HG02623 (cell line): ENCODE measurements around the gene BCKDHA.
A peak's percentile ranks its signal among the peaks of the same experiment; 100 is the strongest.
"Not testable (repeated sequence)": the region's sequence is repeated elsewhere in the genome, so short reads cannot be mapped to it uniquely, and the experiment has no call there.

Experiments
- ATAC-seq: cut with Tn5 transposase; IDR thresholded peaks from one replicate; pipeline ENCODE4 v1.9.1; 2021; ENCODE audit warnings: moderate library complexity; ENCODE audit not compliant: unreplicated experiment

BCKDHA gene

DNA sequence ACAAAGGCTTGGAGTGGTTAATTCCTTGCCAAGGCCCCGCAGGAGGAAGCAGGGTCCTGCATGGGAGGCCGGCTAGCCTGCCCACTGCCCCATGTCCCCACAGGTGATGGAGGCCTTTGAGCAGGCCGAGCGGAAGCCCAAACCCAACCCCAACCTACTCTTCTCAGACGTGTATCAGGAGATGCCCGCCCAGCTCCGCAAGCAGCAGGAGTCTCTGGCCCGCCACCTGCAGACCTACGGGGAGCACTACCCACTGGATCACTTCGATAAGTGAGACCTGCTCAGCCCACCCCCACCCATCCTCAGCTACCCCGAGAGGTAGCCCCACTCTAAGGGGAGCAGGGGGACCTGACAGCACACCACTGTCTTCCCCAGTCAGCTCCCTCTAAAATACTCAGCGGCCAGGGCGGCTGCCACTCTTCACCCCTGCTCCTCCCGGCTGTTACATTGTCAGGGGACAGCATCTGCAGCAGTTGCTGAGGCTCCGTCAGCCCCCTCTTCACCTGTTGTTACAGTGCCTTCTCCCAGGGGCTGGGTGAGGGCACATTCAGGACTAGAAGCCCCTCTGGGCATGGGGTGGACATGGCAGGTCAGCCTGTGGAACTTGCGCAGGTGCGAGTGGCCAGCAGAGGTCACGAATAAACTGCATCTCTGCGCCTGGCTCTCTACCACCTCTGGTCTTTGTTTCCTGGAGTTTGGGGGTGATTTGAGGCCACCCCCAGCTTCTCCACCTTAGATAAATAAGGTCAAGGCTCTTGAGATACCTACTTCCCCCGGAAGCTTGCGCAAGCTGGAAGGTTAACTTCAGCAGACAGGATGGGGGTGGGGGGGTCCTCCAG lies 26.9 kb downstream of the BCKDHA start:
- no peak for ATAC-seq

DNA sequence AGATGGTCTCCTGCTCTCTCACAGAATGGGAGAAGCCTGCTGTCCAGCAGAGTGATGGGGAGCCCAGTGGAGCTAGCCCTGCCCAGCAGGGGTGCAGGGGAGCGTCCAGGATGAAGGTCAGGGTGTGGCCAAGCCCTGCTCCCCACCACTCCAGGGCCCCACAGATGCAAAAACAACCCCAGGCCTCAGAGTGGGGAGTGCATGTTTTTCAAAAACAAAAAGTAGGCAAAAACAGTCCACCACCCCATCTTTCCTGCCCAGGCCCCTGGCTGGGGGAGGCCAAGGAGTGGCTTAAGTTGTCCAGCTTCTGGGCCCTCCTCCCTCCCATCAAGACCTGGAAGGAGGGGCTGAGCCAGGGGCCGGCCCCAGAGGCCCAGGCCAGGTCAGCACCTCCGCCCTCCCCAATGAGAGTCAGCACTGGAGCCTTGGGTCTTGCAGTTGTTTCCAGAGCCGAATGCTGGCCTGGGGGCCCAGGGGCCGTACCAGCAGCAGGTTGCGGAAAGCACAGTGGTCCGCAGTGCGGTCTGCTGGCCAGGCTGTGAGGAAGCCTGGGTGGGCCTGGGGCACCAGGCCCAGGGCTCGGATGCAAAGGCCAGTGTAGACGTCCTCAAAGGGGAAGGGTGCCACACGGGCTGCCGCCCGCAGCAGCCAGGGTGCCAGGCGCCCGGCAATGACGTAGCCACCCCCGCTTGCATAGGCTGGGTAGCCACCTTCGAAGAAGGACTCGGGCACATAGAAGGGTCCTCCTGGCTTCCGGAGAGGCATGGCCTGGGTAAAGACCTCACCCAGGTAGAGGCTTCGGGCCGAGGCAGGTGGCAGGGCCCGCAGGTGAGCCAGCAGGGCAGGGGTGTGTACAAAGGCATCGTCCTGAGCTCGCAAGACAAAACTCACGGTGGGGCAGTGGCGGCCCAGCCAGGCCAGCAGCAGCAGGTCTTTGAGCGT lies 27.8 kb downstream of the BCKDHA start:
- no peak for ATAC-seq

DNA sequence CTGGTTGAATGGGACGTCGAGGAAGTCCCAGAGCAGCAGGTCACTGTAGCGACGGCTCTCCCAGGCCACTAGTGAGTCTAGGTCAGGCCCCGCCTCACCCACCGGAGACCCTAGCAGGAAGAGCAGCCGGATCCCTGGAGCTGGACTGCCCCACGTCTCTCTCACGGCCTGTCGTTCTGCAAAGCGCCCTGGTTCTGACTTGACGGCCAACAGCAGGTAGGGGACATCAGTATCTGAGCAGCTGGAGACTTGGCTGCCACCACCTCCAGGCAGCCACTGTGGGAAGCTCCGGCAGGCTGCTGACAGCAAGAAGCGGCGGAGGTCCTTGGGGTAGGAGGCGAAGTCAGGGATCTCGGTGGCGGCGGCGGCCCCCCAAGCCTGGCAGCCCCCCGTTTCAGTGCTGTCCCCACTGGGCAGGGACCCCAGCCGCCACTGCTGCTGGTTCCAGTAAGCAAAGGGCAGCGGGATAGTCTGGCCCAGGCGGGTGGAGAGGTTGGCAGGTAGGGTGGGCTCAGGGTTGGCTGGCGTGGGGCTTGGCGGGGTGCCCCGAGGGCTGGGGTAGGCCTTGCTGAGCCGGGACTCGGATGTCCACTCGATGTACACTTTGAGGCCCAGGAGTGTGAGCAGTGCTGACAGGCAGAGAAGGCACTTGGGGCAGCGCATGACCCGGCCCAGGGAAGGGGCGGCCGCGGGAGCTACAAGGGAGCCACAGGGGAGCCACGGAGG lies 28.7 kb downstream of the BCKDHA start:
- no peak for ATAC-seq

DNA sequence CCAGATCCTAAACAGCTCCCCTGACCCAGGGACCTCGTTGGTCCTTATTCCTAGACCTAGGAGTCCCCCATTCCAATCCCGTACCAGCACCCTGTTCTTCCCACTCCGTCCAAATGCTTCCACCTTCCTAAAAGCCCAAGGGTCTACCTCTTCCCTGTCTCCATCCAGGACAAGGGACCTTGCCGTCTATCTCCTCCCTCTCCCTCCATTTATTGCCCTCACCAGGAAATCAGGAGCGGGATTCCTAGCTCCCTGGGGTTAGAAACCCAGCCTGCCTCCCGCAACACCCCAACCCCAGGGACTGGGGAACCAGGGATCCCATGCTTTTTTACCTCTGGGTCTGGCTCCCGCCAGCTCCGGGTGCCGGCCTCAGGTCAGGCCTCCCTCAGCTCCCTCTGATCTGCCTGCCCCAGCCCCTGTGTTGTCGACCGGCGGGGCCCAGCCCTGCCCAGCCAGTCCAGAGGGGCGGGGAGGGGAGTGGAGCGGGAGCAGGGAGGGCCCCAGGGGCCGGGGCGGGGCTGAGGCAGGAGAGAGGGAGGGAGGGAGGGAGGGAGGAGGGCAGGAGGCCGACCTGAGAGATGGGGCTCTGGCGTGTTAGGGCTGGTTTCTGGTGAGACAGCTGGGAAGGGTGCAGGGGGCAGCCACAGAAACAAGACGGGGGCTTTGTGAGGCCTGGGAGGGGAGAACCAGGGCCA lies 29.5 kb downstream of the BCKDHA start, which contains the start of gene B3GNT8:
B3GNT8 (minus strand) TSS at position 423 of the 695 bp plus-strand sequence. CDS start 596 bp downstream, outside the sequence.
- ATAC-seq, result no peak

DNA sequence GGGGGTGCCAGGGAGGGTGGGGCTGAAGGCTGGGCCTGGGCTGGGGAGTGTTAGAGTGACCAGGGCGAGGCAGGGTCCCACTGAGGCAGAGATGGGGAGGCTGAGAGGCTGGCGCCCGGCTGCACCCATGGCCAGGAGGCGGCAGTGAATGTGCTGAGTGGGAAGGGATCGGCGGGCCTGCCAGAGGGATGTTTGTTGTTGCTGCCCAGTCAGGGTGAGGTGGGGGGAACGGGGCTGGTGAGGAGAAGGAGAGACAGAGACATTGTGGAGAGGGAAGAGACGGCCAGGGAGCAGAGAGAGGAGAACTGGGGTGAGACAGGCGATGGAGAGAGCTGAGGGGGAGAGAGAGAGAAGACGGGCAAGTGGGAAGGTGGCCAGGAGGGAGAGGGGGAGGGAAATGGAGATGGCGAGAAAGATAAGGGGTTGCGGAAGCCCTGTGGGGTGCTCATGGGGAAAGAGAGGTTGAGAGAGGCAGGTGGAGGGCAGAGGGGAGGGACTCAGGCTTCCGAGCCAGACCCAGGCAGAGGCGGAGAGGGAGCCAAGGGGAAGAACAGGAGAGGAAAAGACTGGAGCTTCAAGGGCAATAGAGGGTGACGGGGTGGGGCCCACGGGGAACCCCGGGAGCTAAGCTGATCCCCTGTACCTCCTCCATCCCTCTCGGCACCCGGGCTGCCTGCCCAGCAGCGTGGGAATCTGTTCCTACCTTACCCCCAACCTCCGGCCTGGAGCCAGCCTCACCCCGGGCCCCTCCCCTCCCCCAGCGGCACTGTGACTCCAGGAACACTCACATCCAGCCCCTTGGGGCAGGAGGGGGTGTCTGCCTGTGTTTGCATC lies 30.2 kb downstream of the BCKDHA start:
- no peak for ATAC-seq

DNA sequence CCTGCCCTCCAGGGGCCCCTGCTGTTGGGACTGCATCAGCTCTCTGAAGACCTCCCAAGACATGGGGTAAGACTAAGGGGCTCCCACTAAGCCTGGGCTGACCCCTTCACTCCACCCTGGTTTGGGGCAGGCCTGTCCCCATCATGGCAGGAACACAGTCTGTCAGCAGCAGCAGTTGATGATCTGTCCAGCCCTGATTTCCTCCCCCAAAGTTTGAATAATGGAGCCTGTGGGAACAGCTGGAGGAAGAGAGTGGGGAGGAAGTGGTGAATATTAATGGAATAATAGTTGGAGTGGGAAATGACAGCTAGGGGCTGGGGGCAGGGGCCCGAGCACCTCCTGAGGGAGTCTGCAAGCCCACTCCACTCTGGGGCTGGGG lies 30.9 kb downstream of the BCKDHA start:
- no peak for ATAC-seq

DNA sequence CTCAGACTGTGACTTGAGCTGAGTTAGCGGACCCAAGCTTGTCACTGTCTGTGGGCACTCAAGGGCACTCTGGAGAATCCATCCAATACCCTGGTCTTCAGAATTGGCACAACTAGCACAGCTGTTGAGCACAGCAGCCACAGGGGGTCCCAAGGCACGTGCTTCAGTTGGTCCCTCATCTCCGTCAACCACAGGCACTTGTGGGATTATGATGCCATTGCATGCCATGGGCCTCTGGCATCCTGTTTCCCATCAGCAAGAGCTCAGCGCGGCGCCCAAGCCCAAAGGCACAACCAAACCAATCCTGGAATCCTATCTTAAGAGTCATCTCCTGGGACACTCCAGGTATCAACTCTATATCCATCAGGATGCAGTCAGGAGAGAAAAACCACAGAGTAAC lies 33.3 kb downstream of the BCKDHA start:
- no peak for ATAC-seq

DNA sequence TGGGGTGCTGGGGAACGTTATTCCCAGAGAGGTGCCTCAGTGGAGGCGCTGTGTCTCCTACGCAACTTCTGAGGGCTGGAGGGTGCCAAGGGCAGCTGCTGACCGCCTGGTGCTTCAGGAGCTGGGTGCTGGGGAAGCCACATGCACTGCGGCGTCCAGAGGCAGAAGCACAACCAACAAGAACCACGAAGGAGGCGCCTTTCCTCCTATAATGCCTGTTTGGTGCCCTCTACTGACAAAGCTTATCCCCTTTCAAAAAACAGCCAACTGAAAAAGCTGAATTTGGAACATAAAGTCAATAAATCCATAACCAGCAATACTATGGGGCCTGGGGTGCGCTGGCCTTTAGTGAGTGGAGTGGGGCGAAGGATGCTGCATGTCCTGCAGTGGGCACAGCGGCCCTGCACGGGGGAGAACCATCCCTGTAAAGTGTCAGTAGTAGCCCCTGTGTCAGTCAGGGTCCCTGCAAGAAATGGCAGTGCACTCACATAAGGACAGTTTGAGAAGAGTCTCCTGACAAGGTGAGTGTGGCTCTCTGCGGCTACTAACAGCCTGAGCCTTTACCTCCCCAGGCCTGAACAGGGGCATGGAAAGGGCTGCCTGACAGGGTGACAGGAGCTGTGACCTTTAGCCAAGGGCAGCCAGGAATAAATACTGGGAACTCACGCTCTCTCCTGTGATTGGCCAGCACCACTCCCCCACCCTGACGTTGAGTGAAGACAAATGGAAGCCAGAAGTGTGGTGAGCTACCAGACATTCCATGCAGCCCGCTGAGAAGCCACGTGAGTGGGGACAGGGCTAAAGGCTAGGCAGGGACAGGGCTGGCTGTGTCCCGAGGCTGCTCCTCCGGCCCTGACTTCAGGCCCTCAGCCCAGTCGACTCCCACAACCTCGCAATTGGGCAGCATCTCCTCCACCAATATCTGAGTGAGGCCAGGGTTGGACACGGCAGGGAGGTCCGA lies 34.1 kb downstream of the BCKDHA start:
- no peak for ATAC-seq

DNA sequence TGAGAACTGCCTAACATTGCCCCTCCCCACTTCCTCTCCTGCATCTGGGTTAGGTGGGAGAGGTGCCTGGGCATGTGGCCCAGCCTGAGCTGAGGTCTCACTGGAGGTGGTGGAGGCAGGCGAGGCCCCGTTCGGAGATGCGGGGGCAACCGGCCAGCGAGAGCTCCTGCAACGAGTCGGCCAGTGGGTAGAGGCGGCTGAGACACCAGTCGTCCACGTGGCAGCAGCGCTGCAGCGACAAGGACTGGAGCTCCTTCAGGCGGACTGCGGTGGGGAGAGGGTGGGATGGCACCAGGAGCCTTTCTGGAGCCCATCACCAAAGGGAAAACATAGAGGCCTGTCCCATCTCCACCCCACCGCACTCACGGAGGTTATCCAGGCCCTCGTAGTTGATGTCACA lies 35.6 kb downstream of the BCKDHA start:
- no peak for ATAC-seq

DNA sequence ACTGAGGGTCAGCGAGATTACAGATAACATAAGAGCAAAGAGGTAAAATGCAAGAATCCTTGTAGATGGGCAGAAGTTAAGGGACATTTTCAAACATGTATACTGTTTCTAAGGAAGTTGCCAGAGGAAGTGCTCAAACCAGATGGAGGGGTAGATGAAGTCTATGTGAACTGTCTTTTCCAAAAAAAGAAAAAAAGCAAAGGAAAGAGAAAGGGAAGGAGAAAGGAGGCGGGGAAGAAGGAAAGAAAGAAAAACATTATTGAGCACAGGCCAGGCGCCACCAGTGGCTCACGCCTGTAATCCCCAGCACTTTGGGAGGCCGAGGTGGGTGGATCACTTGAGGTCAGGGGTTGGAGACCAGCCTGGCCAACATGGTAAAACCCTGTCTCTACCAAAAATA lies 36.8 kb downstream of the BCKDHA start:
- no peak for ATAC-seq

DNA sequence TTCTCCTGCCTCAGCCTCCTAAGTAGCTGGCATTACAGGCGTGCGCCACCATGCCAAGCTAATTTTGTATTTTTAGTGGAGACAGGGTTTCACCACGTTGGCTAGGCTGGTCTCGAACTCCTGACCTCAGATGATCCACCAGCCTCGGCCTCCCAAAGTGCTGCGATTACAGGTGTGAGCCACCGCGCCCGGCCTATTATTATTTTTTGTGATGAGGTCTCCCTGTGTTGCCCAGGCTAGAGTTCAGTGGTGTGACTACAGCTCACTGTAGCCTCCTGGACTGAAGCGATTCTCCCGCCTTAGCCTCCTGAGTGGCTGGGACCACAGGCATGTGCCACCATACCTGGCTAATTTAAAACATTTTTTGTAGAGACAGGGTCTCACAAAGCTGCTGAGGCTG lies 37.8 kb downstream of the BCKDHA start:
- not testable (repeated sequence) for ATAC-seq

DNA sequence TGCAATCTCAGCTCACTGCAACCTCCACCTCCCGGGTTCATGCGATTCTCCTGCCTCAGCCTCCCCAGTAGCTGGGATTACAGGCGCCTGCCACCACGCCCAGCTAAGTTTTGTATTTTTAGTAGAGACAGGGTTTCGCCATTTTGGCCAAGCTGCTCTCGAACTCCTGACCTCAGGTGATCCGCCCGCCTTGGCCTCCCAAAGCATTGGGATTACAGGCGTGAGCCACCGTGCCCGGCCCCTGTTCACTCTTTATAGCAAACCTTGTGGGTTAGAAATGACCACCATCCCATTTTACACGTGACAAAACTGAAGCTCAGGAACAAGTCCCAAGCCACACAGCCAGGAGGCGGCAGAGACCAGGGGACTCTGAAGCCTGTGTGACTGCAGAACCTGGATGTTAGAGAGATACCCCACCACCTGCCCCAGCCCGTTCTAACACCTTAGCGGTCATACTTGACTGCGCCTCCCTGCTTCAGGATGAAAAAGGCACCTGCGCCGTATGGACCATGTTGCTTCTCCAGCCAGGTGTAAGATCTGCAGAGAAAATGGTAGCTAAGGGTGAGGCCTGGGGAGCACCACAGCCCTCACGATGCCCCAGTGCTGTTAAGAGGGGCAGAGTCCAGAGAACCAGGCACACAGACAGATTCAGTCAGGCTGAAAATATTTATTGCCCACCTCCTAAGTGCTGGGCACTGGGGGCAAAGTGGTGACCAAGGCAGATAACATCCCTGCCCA lies 38.5 kb downstream of the BCKDHA start:
- no peak for ATAC-seq

DNA sequence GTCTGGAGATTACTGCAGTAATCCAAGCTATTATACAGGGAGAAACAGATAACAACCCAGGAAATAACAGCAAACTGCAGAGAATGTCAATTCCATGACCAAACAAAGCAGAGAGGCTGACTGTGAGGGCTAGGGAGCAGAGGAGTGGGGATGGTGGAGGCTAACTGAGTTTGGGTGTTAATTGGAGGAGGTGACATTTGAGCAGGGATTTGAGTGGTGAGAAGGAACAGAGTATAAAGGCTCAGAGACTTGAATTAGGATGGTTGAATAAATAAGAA lies 39.0 kb downstream of the BCKDHA start:
- no peak for ATAC-seq

DNA sequence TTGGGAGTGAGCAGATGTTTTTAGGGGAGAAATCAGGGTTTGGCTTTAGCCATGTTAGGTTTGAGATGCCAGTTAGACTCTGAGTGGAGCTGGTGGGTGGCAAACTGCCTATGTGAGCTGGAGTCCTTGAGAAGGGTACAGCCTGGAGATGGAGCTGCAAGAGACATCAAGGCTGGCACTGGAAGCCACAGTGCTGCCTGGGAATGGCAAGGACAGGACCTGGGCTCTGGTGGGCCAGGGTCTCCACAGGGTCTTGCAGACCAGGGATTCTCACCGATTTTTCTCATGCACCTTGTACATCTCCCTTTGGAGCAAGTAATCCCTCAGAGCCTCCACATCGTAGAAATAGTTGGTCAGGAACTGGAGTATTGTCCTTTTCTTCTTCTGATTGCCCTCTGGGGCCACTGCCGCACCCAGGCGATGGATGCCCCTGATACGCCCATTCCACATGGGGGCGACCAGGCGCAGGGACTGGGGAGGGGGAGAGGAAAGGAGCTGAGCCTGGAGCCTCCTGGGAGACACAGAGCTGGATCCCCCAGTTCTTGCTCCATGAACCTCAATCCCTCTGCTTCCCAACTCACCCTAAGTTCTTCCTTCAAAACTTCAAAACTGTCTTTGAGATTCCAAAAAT lies 40.4 kb downstream of the BCKDHA start:
- no peak for ATAC-seq

DNA sequence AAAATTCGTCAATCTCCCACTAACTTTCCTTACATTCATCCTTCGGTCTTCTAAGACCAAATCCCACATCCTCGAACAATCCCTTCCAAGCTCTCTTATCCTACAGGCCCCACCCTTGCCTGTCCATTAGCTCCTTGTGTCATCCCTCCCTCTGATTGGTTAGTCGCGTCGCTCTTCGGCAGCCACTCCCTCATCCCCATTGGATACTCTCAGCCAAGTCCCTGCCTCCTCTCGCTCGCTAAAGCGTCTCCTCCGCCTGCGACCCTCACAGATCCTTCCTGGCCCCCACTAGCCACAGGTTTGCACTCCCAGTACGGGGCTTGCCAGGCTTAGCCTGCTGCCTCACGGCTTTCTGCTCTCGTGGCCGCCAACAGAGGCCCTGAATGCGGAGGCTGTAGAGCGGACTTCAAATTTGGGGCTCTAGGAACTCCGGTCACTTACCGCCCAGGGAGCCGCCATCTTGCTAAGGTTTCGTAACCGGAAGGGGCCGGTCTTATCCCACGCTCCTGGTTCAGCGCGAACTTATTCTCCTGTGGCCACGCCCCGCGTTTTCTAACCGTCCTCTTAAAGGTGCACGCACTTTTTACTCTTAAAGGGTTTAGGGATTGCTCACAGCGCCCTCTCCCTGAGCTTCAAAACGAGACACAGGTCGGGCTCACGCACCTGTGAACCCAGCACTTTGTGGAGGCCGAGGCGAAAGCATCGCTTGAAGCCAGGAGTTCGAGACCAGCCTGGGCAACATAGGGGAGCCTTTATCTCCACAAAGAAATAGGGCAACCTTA lies 42.0 kb downstream of the BCKDHA start, which contains the start of gene DMAC2:
DMAC2 (minus strand) TSS at position 472 of the 782 bp plus-strand sequence; CDS start at position 459, 13 bp downstream.
- ATAC-seq, result peak; percentile 88

DNA sequence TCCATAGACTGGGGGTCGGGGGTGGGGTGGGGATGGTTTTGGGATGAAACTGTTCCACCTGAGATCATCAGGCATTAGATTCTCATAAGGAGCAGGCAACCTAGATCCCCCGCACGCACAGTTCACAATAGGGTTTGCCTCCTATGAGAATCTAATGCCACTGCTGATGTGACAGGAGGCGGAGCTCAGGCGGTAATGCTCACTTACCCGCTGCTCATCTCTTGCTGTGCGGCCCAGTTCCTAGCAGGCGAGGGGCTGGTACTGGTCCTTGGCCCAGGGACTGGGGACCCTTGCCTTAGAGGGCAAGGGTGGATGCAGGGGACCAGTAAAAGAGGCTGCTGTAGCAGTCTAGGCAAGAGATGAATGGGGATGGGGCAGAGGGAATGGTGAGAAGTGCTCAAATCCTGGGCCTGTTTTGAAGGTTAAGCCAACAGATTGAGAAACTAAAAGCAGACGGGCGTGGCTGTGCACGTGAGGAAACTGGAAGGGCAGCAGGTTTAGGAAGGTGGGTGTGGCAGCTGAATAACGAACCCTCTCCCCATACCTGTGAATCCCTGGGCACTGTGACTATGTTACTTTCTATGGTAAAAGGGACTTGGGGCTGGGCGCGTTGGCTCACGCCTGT lies 43.8 kb downstream of the BCKDHA start:
- ATAC-seq, result no peak
